Measurements from ENCODE around the gene PACSIN3. TPM values are rescaled to one million over a fixed set of nuclear protein-coding genes. Genes with fewer than 3 reads are reported as not detected.

PACSIN3 gene
- total and polyA plus RNA-seq, 12 donors = 146 to 335 (median 248) TPM

DNA sequence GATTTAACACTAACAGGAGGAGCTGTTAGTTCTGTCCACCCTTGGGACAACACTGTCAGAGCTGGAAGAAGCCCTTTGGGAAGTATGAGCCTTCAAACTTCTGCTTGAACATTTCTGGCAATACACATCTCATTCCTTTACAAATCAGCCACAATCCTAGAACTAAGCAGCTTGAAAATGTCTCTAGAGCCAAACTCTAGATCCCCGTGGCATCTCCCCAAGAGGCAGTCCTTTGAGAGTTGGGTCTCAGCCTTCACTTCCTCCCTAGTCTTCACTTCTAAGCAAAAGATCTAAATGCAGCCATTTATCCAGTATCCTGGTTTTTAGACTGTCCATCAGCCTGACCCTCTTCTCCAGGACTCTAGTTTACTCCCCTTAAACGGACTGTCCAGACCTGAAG is 36.5 kb downstream of the PACSIN3 start:
- TF ChIP-seq CTCF (IDR thresholded peaks at IDR 0.05) = no peak
- Histone ChIP-seq H3K27ac (peak overlapping the region in 1 of 10 donors; percentile 15), H3K4me1 (peaks cover 4 to 34% (median 18%) of the 10 kb centered on the region in 9 donors), H3K27me3 (no peaks in the 10 kb centered on the region), H3K9me3 (no peaks in the 10 kb centered on the region), H3K36me3 (no peaks in the 10 kb centered on the region), H3K4me3 (no peak overlapping the region)
- WGBS, 2 donors = 50 to 60% methylated on average over 2 of the region's 2 CpGs
- intact Hi-C loops (cut with DNase I) = loop anchor here in 3 of 10 donors (5.0 kb wide), 3 partner anchors 212 to 257 kb away; partner anchors contain the start of gene CSTPP1 (in 1 of the 3)
- DNase-seq (peak in 1 of 2 donors; percentile 30), ATAC-seq (no peak)

DNA sequence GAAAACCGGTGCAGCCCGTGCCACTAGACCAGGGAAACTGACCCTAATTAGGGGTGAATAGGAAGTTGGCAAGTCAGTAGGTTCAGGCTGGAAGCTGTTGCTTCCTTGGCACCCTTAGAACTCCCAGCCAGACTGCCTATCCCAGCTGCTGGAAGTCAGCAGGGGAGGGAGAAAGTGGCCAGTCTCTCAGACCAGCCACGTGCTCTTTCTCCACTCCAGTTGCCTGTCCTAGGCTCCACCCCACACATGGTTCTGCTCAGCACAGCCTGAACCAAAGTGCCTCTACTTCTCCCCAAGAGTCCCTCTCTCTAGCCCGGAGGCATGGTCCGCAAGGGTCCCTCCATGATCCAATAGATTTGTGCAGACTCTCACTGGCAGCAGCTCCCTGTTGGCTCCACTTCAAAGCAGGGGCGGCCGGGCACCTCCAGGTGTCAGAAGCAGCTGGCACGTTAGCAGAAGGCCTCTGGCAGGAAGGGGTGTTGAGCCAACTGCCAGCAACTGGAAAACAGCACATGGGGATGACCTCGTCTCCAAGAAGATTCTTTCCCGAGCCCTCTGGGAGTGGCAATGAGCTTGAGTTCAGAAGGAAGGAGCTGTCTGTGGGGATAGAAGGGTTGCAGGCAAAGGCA is 37.2 kb downstream of the PACSIN3 start:
- Histone ChIP-seq H3K4me3 (no peak overlapping the region), H3K27ac (peak overlapping the region in 2 of 10 donors; percentile 4 to 15), H3K9me3 (no peaks in the 10 kb centered on the region), H3K36me3 (no peaks in the 10 kb centered on the region), H3K4me1 (peaks cover 4 to 34% (median 18%) of the 10 kb centered on the region in 9 donors), H3K27me3 (no peaks in the 10 kb centered on the region)
- no peak for TF ChIP-seq CTCF (IDR thresholded peaks at IDR 0.05)
- intact Hi-C loops (cut with DNase I) = no loop called here
- ATAC-seq (peak; percentile 54 to 75 (median 65)), DNase-seq (no peak)
- WGBS, 2 donors = 48 to 54% methylated on average over 10 of the region's 10 CpGs

DNA sequence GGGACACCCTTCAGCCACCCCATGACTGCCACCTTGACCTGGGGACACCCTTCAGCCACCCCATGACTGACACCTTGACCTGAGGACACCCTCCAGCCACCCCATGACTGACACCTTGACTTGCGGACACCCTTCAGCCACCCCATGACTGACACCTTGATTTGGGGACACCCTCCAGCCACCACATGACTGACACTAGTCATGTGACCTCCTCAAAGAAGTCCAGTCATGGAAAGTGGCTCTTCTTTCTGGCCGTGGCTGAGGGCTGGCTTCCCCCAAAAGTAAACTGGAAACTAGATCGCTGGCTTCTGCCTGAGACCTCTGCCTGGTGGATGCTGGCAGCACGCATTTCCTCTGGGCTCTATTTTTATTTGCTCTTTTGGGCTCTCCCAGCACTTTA is 38.0 kb downstream of the PACSIN3 start:
- DNase-seq = no peak
- Histone ChIP-seq H3K27ac (no peak overlapping the region), H3K27me3 (no peaks in the 10 kb centered on the region), H3K4me1 (peaks cover under 1 to 33% (median 16%) of the 10 kb centered on the region in 9 donors), H3K4me3 (no peak overlapping the region), H3K36me3 (no peaks in the 10 kb centered on the region), H3K9me3 (no peaks in the 10 kb centered on the region)
- intact Hi-C loops (cut with DNase I) = no loop called here
- TF ChIP-seq CTCF (IDR thresholded peaks at IDR 0.05) = no peak
- ATAC-seq = no peak
- WGBS, 2 donors = 85% methylated on average over 4 of the region's 4 CpGs

DNA sequence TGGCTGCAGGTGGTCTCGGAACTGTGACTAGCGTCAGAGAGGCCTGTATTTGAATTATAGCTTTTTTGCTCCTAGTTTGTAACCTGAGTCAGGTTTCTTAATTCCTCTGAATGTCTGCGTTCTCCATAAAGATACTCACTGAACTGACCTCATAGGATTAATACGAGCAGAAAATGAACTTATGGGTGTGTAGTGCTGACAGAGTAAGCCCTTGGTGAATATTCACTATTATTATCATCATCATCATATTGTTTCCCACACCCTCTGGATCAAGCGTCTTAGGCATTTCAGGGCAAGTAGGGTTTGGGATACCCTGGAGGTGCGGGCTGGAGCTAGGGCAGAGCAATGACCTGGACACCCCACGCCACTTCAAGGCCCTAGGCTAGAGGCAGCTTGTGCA is 38.6 kb downstream of the PACSIN3 start:
- Histone ChIP-seq H3K4me1 (peaks cover 0 to 33% (median 16%) of the 10 kb centered on the region in 9 donors), H3K9me3 (no peaks in the 10 kb centered on the region), H3K4me3 (no peak overlapping the region), H3K27ac (no peak overlapping the region), H3K27me3 (no peaks in the 10 kb centered on the region), H3K36me3 (no peaks in the 10 kb centered on the region)
- 96 to 97% methylated on average over 7 of the region's 7 CpGs for WGBS, 2 donors
- no peak for TF ChIP-seq CTCF (IDR thresholded peaks at IDR 0.05)
- DNase-seq = no peak
- intact Hi-C loops (cut with DNase I) = no loop called here
- ATAC-seq = no peak

All from heart right ventricle (tissue), 16 donors.